A549 treated with CORT108297 at 1 μM for 4 hours (cell line): Measurements from ENCODE around the gene GPR180. TPM values are rescaled to one million over a fixed set of nuclear protein-coding genes. Genes with fewer than 3 reads are reported as not detected.

Experiments used
- total RNA-seq: library from RNA; stranded (reverse); fragments of 200-300 nt; extraction: Qiagen RNA extraction; gene quantifications from 5 replicates; pipeline ENCODE4 v1.2.3, GENCODE V29; 2022

Gene GPR180
- 2.9 to 3.8 TPM (median 3.6 TPM) in 5 replicates for total RNA-seq

GRCh38 chr13:94601446-94602431, at the start of gene GPR180:
TSS of gene GPR180 (plus strand) at chr13:94601857. CDS start at chr13:94601928, 71 bp downstream.

GRCh38 chr13:94595950-94596574, 5.6 kb upstream of the GPR180 start, which contains the start of gene TGDS:
TSS of gene TGDS (minus strand) at chr13:94596152. CDS start at chr13:94596136, 16 bp downstream.

Other genes with a start within 250 kb of the GPR180 start
- not detected in 5 replicates for gene DCT, start 122.2 kb upstream of the GPR180 start, total RNA-seq
- gene TGDS, start 5.7 kb upstream of the GPR180 start, total RNA-seq = 7.7 to 10.7 TPM (median 8.6 TPM) in 5 replicates
- gene SOX21, start 110.7 kb downstream of the GPR180 start, total RNA-seq = 0.75 to 1.5 TPM (median 1.1 TPM) in 5 replicates